SHP77 (cell line): ENCODE data around the gene LSM4.
A peak's percentile ranks its signal among the peaks of the same experiment; 100 is the strongest.
"Not testable (repeated sequence)": the region's sequence is repeated elsewhere in the genome, so short reads cannot be mapped to it uniquely, and the experiment has no call there.

Experiments
- DNase-seq, 2 experiments: peaks; one replicate each; lab custom pipeline; 2025; lab: John Stamatoyannopoulos, UW

The LSM4 gene

DNA sequence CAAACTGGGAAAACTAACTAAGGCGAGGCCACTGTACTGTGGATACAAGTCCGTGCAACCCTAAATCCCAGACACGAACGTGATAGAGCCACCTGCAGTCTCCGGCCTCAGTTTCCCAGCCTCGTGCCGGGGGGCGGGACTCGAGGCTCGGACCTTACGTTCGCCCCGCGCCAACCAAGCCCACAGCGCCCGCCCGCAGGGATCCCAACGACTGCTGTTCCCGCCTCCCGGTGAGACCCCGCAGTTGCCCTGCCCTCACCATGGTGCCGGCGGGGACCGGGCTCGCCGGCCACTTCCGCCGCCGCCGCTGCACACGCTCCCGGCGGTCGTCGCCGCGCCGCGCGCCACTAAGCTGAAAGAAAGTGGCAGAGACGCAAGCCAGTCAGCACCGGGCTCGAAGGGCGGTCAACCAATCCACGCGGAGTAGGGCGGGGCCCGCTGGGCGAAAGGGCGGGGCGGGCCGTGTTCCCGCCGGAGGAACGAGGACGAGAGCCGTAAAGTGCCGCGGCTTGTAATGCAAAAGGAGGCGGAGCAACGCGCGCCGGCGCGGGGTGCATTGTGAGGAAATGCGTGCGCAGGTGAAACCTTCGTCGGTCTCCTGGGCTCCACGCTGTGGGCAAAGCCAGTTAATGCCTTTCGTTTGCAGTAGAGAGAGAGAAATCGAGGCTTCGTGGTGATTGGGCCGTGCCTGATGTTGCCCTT lies at the start of gene LSM4:
TSS of gene LSM4 (minus strand) at position 318 of the 702 bp plus-strand sequence. CDS start at position 262, 56 bp downstream.
- DNase-seq = peak; percentile 96

DNA sequence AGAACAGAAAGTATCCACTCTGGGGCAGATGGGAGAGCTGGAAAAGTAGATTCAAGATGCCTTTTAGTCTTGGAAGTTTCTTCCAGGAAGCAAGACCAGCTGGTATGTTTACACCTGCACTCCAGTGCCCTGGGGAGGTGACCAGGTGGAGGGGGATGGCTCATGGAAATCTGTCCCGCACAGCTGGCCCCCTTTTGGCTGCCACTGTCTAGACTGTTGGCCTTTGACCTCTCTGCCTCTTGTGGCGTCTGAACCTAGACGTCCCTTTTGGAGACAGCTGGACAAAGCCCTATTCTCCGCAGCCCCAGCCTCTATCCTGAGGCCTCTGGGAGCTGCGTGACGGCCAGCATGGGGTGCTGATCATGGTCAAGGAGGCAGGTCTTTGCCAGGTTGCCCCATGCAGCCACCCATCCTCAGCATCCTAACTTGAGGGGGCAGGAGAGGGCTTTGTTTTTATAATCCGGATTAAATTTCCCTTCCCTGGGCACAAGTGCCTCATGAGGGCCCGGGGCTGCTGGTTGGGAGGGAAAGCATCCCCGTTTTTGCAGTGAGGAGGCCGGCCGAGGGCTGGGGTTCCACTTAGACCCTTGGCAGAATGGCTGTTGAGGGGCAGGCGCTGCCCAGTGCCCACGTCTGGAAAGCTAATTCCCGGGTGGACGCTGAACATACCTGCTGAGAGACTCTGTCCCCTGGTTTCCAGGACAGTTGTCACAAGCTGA lies 45.8 kb upstream of the LSM4 start:
- DNase-seq = no peak

GRCh38 chr19:18366021-18366435 lies 43.2 kb upstream of the LSM4 start:
- no peak for DNase-seq

- DNase-seq = peak; percentile 77 to 91
Observed at GRCh38 chr19:18364826-18365528, 42.1 kb upstream of the LSM4 start.

GRCh38 chr19:18364277-18364825 lies 41.5 kb upstream of the LSM4 start:
- not testable (repeated sequence) for DNase-seq

- DNase-seq = no peak
Observed at GRCh38 chr19:18363787-18364186, 40.9 kb upstream of the LSM4 start.

GRCh38 chr19:18362934-18363542 lies 40.2 kb upstream of the LSM4 start:
- DNase-seq = no peak

GRCh38 chr19:18361646-18362045 lies 38.8 kb upstream of the LSM4 start:
- no peak for DNase-seq

DNA sequence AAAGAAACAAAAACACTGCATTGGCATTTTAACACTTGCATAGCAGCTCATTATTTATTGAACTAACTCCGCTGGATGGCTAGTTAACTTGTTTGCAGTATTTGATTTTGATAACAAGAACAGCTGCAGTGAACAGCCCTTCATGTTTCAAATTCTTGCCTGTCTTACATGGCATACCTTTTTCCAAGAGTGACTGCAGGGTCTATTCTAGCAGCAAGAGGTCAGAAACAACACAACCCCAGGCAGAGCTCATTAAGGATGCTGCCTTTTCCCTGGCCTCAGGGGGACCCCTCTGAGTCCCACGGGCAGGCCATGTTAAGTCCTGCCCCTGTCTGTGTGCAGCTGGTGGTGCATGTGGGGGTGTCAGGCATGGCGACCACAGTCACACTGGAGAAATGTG lies 34.2 kb upstream of the LSM4 start:
- no peak for DNase-seq

DNA sequence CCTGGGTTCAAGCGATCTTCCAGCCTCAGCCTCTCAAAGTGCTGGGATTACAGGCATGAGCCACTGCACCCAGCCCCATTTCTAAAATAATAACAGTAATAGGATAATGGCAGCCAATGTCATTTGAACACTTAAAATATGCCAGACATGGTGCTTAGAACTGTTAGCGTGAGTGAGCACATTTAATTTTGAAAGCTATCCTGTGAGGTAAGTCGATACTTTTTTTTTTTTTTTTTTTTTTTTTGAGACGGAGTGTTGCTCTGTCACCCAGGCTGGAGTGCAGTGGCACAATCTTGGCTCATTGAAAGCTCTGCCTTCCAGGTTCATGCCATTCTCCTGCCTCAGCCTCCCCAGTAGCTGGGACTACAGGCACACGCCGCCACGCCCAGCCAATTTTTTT lies 31.9 kb upstream of the LSM4 start:
- not testable (repeated sequence) for DNase-seq

DNA sequence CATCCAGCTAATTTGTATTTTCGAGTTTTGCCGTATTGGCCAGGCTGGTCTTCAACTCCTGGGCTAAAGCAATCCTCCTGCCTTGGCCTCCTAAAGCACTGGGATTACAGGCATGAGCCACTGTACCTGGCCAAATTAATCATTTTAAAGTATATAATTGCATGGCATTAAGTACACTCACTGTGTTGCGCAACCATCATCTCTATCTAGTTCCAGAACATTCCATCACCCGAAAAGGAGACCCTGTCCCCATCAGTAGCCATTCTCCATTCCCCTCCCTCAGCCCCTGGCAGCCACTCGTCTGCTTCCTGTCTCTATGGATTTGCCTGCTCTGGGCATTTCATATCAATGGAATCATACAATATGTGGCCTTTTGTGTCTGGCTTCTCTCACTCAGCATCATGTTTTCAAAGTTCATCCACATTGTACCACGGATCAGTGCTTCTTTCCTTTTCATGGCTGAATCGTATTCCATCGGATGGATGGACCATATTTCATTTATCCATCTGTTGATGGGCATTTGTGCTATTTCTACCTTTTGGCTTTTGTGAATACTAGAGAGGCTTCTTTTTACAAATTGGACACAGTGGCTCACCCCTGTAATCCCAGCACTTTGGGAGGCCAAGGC lies 30.6 kb upstream of the LSM4 start:
- no peak for DNase-seq

GRCh38 chr19:18351544-18351943 lies 28.7 kb upstream of the LSM4 start:
- DNase-seq = no peak

DNA sequence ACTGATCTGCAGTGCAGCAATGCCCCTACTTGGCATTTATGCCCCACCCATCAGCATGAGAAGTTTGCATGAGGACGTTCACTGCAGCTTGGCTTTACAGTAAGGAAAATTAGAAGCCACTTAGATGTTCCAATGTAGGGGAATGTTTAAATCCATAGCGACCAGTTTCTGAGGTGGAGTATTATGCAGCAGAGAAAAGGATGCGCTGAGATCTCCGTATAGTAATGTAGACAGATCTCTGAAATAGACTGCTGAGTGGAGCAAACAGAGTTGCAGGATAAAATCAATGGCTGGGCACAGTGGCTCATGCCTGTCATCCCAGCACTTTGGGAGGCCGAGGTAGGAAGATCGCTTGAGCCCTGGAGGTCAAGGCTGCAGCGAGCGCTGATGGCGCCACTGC lies 27.6 kb upstream of the LSM4 start:
- DNase-seq = no peak

- peak in 1 of 2 experiments; percentile 21 for DNase-seq
Observed at GRCh38 chr19:18349524-18350128, 26.8 kb upstream of the LSM4 start.

- DNase-seq = not testable (repeated sequence)
Observed at GRCh38 chr19:18348818-18349339, 26.0 kb upstream of the LSM4 start.

GRCh38 chr19:18348171-18348570 lies 25.3 kb upstream of the LSM4 start:
- DNase-seq = no peak

DNA sequence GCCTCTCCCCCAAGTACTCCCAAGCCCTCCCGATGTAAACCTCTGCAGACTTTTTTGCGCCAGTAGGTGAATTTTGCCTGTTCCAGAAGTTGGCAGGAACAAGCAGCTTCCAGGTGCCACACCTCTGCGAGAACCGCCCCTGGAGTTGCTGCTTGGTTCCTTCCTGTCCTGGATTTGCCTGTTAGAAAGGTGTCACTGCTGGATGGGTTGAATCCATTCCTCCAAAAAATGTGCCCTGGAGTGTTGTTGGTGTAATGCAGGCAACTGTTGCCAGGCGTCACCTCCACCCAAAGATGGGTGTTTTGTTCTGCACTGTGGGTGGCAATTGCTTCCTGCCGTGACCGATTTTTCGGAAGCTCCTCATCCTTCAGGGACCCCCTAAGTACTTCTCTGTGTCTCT lies 23.2 kb upstream of the LSM4 start:
- no peak for DNase-seq

GRCh38 chr19:18345296-18345695 lies 22.4 kb upstream of the LSM4 start:
- DNase-seq = no peak

DNA sequence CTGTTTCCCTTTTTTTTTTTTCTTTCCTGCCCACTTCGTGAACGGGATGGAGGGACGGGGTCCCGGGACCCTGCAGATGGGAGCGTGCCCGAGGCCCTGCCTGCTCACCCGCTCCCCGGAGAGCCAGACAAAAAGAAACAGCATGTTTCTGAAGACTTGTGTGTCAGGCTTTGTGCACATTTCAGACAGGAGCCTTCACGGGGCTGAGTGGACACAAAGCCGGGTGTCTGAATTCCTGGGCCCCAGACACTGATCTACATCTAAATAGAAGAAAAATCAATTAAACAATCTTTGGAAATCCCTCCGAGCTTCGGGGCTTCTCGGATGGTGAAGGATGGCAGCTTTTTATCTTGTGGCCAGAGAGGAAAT lies 21.7 kb upstream of the LSM4 start:
- DNase-seq = no peak

- no peak for DNase-seq
Observed at GRCh38 chr19:18342090-18342632, 19.3 kb upstream of the LSM4 start.
